ENCODE results near the gene IDH3G. TPM values are rescaled to one million over a fixed set of nuclear protein-coding genes. Genes with fewer than 3 reads are reported as not detected.

The IDH3G gene
- total RNA-seq, 2 experiments from 2014 or later = 51.8 to 52.5 TPM

GRCh38 chrX:153807976-153808375 lies 13.8 kb upstream of the IDH3G start:
- no peak overlapping the region for H3K27ac ChIP-seq (ENCODE audit: low read depth, low read length, poor library complexity, severe bottlenecking)
- no peaks in the 10 kb centered on the region for H3K4me1 ChIP-seq (ENCODE audit: insufficient read depth, low read length, poor library complexity, severe bottlenecking)
- no peaks in the 10 kb centered on the region for H4K20me1 ChIP-seq (ENCODE audit: insufficient read depth, low read length)
- intact Hi-C loops (cut with micrococcal nuclease; ENCODE audit: unreplicated experiment) = no loop called here
- no peaks in the 10 kb centered on the region for H3K9me2 ChIP-seq (ENCODE audit: insufficient read depth, low read length)
- ChIA-PET CTCF (ENCODE audit: unreplicated experiment) (no interaction called here), POLR2A (no interaction called here)
- H3K36me3 ChIP-seq (ENCODE audit: insufficient read depth, low read length) = no peaks in the 10 kb centered on the region
- BruUV-seq (replicated peaks) = no TSS peak
- no peak for TF ChIP-seq EZH2phosphoT487 (IDR thresholded peaks at IDR 0.05; ENCODE audit: borderline replicate concordance, low read depth, low read length)
- DNase-seq (ENCODE audit: low spot score) = no peak
- H3K9me3 ChIP-seq (ENCODE audit: low read length) = no peaks in the 10 kb centered on the region
- no peak overlapping the region for H2AFZ ChIP-seq (ENCODE audit: low read length)
- no peaks in the 10 kb centered on the region for H3K79me2 ChIP-seq (ENCODE audit: insufficient read depth, low read depth, low read length)
- no peak overlapping the region for H3K4me2 ChIP-seq (ENCODE audit: low read length)
- no peak overlapping the region for H3K4me3 ChIP-seq (ENCODE audit: low read depth, low read length, poor library complexity, severe bottlenecking)

DNA sequence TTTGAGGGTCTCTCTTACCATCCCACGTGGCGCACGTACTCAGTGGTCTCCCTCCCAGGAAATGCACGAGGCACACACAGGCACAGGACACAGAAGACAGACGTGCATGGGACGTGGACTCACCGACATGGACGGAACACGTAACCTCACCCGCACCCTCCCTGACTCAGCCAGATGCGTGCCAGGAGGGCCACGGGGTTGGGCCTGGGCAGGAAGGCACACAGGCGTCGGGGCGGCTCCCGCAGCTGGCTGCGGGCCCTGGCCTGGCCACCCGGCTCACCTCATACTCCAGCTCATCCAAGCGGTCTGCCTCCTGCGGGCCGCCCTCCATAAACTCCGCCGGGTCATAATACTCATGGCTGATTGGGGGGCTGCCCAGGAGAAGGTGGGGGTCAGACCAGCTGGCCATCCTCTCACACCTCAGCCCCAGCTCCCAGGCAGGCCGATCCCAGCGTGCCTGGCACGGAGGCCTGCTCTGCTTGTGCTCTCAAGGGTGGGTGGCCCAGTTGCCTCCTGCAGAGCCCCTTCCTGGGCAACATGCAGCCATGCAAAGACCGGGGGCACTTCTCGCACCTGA lies 12.9 kb upstream of the IDH3G start:
- intact Hi-C loops (cut with micrococcal nuclease; ENCODE audit: unreplicated experiment) = no loop called here
- Histone ChIP-seq H3K9me2 (ENCODE audit: insufficient read depth, low read length) (no peaks in the 10 kb centered on the region), H4K20me1 (ENCODE audit: insufficient read depth, low read length) (no peaks in the 10 kb centered on the region), H3K4me2 (ENCODE audit: low read length) (no peak overlapping the region), H3K79me2 (ENCODE audit: insufficient read depth, low read depth, low read length) (no peaks in the 10 kb centered on the region), H3K27ac (ENCODE audit: low read depth, low read length, poor library complexity, severe bottlenecking) (no peak overlapping the region), H3K9me3 (ENCODE audit: low read length) (no peaks in the 10 kb centered on the region), H3K4me1 (ENCODE audit: insufficient read depth, low read length, poor library complexity, severe bottlenecking) (no peaks in the 10 kb centered on the region), H3K4me3 (ENCODE audit: low read depth, low read length, poor library complexity, severe bottlenecking) (no peak overlapping the region), H3K36me3 (ENCODE audit: insufficient read depth, low read length) (no peaks in the 10 kb centered on the region), H2AFZ (ENCODE audit: low read length) (no peak overlapping the region)
- ChIA-PET POLR2A (no interaction called here), CTCF (ENCODE audit: unreplicated experiment) (no interaction called here)
- BruUV-seq (replicated peaks) = no TSS peak
- DNase-seq (ENCODE audit: low spot score) = no peak
- TF ChIP-seq EZH2phosphoT487 (IDR thresholded peaks at IDR 0.05; ENCODE audit: borderline replicate concordance, low read depth, low read length) = no peak
- TF ChIP-seq, protein P1, sequence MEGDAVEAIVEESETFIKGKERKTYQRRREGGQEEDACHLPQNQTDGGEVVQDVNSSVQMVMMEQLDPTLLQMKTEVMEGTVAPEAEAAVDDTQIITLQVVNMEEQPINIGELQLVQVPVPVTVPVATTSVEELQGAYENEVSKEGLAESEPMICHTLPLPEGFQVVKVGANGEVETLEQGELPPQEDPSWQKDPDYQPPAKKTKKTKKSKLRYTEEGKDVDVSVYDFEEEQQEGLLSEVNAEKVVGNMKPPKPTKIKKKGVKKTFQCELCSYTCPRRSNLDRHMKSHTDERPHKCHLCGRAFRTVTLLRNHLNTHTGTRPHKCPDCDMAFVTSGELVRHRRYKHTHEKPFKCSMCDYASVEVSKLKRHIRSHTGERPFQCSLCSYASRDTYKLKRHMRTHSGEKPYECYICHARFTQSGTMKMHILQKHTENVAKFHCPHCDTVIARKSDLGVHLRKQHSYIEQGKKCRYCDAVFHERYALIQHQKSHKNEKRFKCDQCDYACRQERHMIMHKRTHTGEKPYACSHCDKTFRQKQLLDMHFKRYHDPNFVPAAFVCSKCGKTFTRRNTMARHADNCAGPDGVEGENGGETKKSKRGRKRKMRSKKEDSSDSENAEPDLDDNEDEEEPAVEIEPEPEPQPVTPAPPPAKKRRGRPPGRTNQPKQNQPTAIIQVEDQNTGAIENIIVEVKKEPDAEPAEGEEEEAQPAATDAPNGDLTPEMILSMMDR (conservative IDR thresholded peaks at IDR 0.05; ENCODE audit: low read length) = no peak

- BruUV-seq (replicated peaks) = no TSS peak
- intact Hi-C loops (cut with micrococcal nuclease; ENCODE audit: unreplicated experiment) = no loop called here
- CTCF ChIA-PET (ENCODE audit: unreplicated experiment) = no interaction called here
Observed at GRCh38 chrX:153805436-153805835, 11.3 kb upstream of the IDH3G start.

More at GRCh38 chrX:153805436-153805835, 11.3 kb upstream of the IDH3G start:
- no peak for DNase-seq (ENCODE audit: low spot score)
- H3K27ac ChIP-seq (ENCODE audit: low read depth, low read length, poor library complexity, severe bottlenecking) = no peak overlapping the region
- no peak overlapping the region for H2AFZ ChIP-seq (ENCODE audit: low read length)
- no peaks in the 10 kb centered on the region for H3K4me1 ChIP-seq (ENCODE audit: insufficient read depth, low read length, poor library complexity, severe bottlenecking)
- TF ChIP-seq EZH2phosphoT487 (IDR thresholded peaks at IDR 0.05; ENCODE audit: borderline replicate concordance, low read depth, low read length) = no peak
- TF ChIP-seq, protein P1 (conservative IDR thresholded peaks at IDR 0.05; ENCODE audit: low read length) = no peak
- H3K9me2 ChIP-seq (ENCODE audit: insufficient read depth, low read length) = no peaks in the 10 kb centered on the region
- POLR2A ChIA-PET = no interaction called here
- no peaks in the 10 kb centered on the region for H3K79me2 ChIP-seq (ENCODE audit: insufficient read depth, low read depth, low read length)
- H3K4me2 ChIP-seq (ENCODE audit: low read length) = no peak overlapping the region
- H3K9me3 ChIP-seq (ENCODE audit: low read length) = no peaks in the 10 kb centered on the region
- no peak overlapping the region for H3K4me3 ChIP-seq (ENCODE audit: low read depth, low read length, poor library complexity, severe bottlenecking)
- H3K36me3 ChIP-seq (ENCODE audit: insufficient read depth, low read length) = no peaks in the 10 kb centered on the region
- H4K20me1 ChIP-seq (ENCODE audit: insufficient read depth, low read length) = no peaks in the 10 kb centered on the region
